HL-60 (cell line): ENCODE results near the gene BABAM2.

ENCODE experiments used
- POLR2AphosphoS5 ChIP-seq: IDR thresholded peaks from 2 replicates; pipeline ENCODE4 v1.6.1; 2012; ENCODE audit warnings: low read depth
- TF ChIP-seq, protein P1 (sequence below): IDR thresholded peaks from 2 replicates; pipeline ENCODE4 v1.6.1; 2012; ENCODE audit warnings: low read depth; ENCODE audit not compliant: insufficient replicate concordance
- TF ChIP-seq, protein P2 (sequence below): IDR thresholded peaks from one replicate; pipeline ENCODE4 v1.5.1; 2011; ENCODE audit warnings: low read length, control low read depth, inconsistent platforms; ENCODE audit not compliant: insufficient read depth

DNA sequence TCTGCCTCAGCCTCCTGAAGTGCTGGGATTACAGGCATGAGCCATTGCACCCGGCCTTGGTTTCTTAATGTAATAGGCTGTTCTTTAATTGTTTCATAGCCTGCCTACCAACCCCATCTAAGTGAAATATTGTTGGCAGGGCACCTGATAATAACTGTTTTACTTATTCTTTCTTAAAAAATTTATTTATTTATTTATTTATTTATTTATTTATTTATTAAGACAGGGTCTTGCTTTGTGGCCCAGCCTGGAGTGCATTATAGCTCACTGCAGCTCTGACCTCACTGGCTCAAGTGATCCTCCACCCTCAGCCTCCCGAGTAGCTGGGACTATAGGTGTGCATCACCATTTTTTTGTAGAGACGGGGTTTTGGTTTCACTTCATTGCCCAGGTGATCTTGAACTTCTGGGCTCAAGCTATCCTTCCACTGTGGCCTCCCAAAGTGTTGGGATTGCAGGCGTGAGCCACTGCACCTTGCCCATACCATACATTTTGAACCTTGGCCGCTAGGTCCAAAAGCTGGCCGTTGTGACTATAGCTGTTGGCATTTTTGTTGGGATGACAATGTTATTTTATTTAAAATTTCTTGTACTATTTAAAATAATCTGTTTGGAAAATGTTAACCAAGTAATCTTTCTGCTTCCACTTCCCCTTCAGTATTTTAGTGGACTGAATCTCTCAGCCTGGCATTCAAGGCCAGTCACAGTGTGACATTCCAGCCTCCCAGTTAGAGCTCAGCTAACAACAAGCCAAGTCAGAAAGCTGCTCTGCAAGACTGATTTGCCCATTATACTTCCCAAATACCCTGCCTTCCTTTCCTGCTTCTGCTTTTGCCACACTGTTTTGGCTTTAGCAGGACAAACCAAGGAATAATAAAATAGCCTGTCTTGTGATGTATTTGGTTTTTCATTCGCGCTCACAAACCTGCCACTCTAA is 52.4 kb downstream of the BABAM2 start:
- TF ChIP-seq, protein P1, sequence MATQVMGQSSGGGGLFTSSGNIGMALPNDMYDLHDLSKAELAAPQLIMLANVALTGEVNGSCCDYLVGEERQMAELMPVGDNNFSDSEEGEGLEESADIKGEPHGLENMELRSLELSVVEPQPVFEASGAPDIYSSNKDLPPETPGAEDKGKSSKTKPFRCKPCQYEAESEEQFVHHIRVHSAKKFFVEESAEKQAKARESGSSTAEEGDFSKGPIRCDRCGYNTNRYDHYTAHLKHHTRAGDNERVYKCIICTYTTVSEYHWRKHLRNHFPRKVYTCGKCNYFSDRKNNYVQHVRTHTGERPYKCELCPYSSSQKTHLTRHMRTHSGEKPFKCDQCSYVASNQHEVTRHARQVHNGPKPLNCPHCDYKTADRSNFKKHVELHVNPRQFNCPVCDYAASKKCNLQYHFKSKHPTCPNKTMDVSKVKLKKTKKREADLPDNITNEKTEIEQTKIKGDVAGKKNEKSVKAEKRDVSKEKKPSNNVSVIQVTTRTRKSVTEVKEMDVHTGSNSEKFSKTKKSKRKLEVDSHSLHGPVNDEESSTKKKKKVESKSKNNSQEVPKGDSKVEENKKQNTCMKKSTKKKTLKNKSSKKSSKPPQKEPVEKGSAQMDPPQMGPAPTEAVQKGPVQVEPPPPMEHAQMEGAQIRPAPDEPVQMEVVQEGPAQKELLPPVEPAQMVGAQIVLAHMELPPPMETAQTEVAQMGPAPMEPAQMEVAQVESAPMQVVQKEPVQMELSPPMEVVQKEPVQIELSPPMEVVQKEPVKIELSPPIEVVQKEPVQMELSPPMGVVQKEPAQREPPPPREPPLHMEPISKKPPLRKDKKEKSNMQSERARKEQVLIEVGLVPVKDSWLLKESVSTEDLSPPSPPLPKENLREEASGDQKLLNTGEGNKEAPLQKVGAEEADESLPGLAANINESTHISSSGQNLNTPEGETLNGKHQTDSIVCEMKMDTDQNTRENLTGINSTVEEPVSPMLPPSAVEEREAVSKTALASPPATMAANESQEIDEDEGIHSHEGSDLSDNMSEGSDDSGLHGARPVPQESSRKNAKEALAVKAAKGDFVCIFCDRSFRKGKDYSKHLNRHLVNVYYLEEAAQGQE, result no peak
- TF ChIP-seq, protein P2, sequence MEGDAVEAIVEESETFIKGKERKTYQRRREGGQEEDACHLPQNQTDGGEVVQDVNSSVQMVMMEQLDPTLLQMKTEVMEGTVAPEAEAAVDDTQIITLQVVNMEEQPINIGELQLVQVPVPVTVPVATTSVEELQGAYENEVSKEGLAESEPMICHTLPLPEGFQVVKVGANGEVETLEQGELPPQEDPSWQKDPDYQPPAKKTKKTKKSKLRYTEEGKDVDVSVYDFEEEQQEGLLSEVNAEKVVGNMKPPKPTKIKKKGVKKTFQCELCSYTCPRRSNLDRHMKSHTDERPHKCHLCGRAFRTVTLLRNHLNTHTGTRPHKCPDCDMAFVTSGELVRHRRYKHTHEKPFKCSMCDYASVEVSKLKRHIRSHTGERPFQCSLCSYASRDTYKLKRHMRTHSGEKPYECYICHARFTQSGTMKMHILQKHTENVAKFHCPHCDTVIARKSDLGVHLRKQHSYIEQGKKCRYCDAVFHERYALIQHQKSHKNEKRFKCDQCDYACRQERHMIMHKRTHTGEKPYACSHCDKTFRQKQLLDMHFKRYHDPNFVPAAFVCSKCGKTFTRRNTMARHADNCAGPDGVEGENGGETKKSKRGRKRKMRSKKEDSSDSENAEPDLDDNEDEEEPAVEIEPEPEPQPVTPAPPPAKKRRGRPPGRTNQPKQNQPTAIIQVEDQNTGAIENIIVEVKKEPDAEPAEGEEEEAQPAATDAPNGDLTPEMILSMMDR, result no peak
- TF ChIP-seq POLR2AphosphoS5, result no peak
